ENCODE data around the gene HOXA6.

DNA sequence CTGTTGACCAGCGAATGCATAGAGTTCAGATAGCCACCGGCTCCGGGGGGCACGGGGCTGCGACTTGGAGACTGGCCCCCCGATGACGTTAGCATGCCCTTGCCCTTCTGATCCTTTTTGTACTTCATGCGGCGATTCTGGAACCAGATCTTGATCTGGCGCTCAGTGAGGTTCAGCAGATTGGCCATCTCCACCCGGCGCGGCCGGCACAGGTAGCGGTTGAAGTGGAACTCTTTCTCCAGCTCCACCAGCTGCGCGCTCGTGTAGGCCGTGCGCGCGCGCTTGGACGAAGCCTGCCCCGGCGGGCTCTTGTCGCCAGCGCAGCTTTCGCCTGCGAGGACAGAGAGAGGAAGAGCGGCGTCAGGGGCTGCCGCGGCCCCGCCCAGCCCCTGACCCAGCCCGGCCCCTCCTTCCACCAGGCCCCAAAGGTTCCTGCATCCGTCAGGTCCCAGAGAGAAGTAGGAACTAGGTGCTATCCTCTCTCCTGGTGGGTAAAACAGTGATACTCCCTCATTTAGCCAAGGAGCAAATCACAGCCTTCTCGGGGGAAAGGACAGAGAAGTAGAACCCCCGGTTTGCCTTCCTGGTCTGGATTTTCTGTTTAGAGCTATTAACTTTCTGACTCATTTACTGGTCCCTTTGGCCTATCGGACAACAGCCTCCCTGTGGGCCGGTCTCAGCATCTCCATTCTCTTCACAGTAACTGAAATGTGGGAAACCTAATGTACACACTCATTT lies 39.0 kb downstream of the HOXA6 start:
- TF ChIP-seq, protein P1, sequence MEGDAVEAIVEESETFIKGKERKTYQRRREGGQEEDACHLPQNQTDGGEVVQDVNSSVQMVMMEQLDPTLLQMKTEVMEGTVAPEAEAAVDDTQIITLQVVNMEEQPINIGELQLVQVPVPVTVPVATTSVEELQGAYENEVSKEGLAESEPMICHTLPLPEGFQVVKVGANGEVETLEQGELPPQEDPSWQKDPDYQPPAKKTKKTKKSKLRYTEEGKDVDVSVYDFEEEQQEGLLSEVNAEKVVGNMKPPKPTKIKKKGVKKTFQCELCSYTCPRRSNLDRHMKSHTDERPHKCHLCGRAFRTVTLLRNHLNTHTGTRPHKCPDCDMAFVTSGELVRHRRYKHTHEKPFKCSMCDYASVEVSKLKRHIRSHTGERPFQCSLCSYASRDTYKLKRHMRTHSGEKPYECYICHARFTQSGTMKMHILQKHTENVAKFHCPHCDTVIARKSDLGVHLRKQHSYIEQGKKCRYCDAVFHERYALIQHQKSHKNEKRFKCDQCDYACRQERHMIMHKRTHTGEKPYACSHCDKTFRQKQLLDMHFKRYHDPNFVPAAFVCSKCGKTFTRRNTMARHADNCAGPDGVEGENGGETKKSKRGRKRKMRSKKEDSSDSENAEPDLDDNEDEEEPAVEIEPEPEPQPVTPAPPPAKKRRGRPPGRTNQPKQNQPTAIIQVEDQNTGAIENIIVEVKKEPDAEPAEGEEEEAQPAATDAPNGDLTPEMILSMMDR (IDR thresholded peaks at IDR 0.05) = no peak
- TF ChIP-seq POLR2AphosphoS5 (IDR thresholded peaks at IDR 0.05; ENCODE audit: low read depth, low read length) = no peak; the same call in 1 of the 2 replicates
- TF ChIP-seq, protein P2, sequence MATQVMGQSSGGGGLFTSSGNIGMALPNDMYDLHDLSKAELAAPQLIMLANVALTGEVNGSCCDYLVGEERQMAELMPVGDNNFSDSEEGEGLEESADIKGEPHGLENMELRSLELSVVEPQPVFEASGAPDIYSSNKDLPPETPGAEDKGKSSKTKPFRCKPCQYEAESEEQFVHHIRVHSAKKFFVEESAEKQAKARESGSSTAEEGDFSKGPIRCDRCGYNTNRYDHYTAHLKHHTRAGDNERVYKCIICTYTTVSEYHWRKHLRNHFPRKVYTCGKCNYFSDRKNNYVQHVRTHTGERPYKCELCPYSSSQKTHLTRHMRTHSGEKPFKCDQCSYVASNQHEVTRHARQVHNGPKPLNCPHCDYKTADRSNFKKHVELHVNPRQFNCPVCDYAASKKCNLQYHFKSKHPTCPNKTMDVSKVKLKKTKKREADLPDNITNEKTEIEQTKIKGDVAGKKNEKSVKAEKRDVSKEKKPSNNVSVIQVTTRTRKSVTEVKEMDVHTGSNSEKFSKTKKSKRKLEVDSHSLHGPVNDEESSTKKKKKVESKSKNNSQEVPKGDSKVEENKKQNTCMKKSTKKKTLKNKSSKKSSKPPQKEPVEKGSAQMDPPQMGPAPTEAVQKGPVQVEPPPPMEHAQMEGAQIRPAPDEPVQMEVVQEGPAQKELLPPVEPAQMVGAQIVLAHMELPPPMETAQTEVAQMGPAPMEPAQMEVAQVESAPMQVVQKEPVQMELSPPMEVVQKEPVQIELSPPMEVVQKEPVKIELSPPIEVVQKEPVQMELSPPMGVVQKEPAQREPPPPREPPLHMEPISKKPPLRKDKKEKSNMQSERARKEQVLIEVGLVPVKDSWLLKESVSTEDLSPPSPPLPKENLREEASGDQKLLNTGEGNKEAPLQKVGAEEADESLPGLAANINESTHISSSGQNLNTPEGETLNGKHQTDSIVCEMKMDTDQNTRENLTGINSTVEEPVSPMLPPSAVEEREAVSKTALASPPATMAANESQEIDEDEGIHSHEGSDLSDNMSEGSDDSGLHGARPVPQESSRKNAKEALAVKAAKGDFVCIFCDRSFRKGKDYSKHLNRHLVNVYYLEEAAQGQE (IDR thresholded peaks at IDR 0.05; ENCODE audit: insufficient read depth in 1 of 2, low read depth in 2 of 2, low read length in 1 of 2) = no peak

Data from Panc1 (cell line).